A673 (cell line): Measurements from ENCODE around the gene PER2.

ENCODE experiments used
- EZH2 ChIP-seq: fragments of 200-600 bp; sonication (generic); IDR thresholded peaks from 2 replicates; pipeline ENCODE4 v1.6.1; 2017; ENCODE audit warnings: borderline replicate concordance, low read depth, mild to moderate bottlenecking, mixed read lengths, antibody characterized with exemption, low read length; ENCODE audit not compliant: poor library complexity, severe bottlenecking
- TF ChIP-seq, protein P1 (sequence below): fragments of 300-800, 200-600 bp; sonication (generic); conservative IDR thresholded peaks from 2 replicates; pipeline ENCODE4 v1.5.1; 2017; ENCODE audit warnings: low read depth, mild to moderate bottlenecking, antibody characterized with exemption, low read length, moderate library complexity, mixed read lengths

GRCh38 chr2:238304116-238304515 is 15.7 kb upstream of the PER2 start:
- TF ChIP-seq, protein P1, sequence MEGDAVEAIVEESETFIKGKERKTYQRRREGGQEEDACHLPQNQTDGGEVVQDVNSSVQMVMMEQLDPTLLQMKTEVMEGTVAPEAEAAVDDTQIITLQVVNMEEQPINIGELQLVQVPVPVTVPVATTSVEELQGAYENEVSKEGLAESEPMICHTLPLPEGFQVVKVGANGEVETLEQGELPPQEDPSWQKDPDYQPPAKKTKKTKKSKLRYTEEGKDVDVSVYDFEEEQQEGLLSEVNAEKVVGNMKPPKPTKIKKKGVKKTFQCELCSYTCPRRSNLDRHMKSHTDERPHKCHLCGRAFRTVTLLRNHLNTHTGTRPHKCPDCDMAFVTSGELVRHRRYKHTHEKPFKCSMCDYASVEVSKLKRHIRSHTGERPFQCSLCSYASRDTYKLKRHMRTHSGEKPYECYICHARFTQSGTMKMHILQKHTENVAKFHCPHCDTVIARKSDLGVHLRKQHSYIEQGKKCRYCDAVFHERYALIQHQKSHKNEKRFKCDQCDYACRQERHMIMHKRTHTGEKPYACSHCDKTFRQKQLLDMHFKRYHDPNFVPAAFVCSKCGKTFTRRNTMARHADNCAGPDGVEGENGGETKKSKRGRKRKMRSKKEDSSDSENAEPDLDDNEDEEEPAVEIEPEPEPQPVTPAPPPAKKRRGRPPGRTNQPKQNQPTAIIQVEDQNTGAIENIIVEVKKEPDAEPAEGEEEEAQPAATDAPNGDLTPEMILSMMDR = no peak
- TF ChIP-seq EZH2 = no peak
